IMR-90 (cell line): Measurements from ENCODE around the gene RAB31.

Experiments used
- CEBPB ChIP-seq: IDR thresholded peaks from 2 replicates; pipeline ENCODE4 v1.6.1; 2012; ENCODE audit warnings: low read depth, low read length, improper control_type of control experiment
- CHD1 ChIP-seq: IDR thresholded peaks from 2 replicates; pipeline ENCODE4 v1.6.1; 2012; ENCODE audit warnings: low read depth, low read length, improper control_type of control experiment
- FOS ChIP-seq: fragments of 150-350 bp; IDR thresholded peaks from 2 replicates; pipeline ENCODE4 v1.6.1; 2016; ENCODE audit warnings: low read depth, low read length
- MAFK ChIP-seq: IDR thresholded peaks from 2 replicates; pipeline ENCODE4 v1.6.1; 2012; ENCODE audit warnings: low read depth, low read length, improper control_type of control experiment
- MAZ ChIP-seq: IDR thresholded peaks from 2 replicates; pipeline ENCODE4 v1.6.1; 2012; ENCODE audit warnings: low read depth, mild to moderate bottlenecking, low read length, improper control_type of control experiment, moderate library complexity, borderline replicate concordance
- MXI1 ChIP-seq: IDR thresholded peaks from 2 replicates; pipeline ENCODE4 v1.6.1; 2012; ENCODE audit warnings: low read depth, mild to moderate bottlenecking, low read length, moderate library complexity, borderline replicate concordance
- POLR2A ChIP-seq: IDR thresholded peaks from 2 replicates; pipeline ENCODE4 v1.6.1; 2012; ENCODE audit warnings: mild to moderate bottlenecking, low read depth, low read length
- RAD21 ChIP-seq: IDR thresholded peaks from 2 replicates; pipeline ENCODE4 v1.6.1; 2012; ENCODE audit warnings: low read length, improper control_type of control experiment
- RCOR1 ChIP-seq: IDR thresholded peaks from 2 replicates; pipeline ENCODE4 v1.6.1; 2012; ENCODE audit warnings: mild to moderate bottlenecking, low read length, improper control_type of control experiment; ENCODE audit not compliant: insufficient replicate concordance
- RFX5 ChIP-seq: IDR thresholded peaks from 2 replicates; pipeline ENCODE4 v1.8.0; 2012; ENCODE audit warnings: low read depth, mild to moderate bottlenecking, low read length, moderate library complexity
- SMC3 ChIP-seq: fragments of 150-350 bp; IDR thresholded peaks from 2 replicates; pipeline ENCODE4 v1.6.1; 2016; ENCODE audit warnings: low read depth, mild to moderate bottlenecking, antibody characterized with exemption, low read length, moderate library complexity
- TF ChIP-seq, protein P1 (sequence below): conservative IDR thresholded peaks from 2 replicates; pipeline ENCODE4 v1.5.1; 2012; ENCODE audit warnings: mild to moderate bottlenecking, low read depth, low read length, improper control_type of control experiment
- TF ChIP-seq, protein P2 (sequence below): fragments of 150-350 bp; IDR thresholded peaks from 2 replicates; pipeline ENCODE4 v1.6.1; 2016; ENCODE audit warnings: low read depth, mild to moderate bottlenecking, low read length, moderate library complexity, borderline replicate concordance
- TF ChIP-seq, protein P3 (sequence below): fragments of 150-350 bp; IDR thresholded peaks from 2 replicates; pipeline ENCODE4 v1.6.1; 2017; ENCODE audit warnings: mild to moderate bottlenecking, antibody characterized with exemption, low read length, low read depth

DNA sequence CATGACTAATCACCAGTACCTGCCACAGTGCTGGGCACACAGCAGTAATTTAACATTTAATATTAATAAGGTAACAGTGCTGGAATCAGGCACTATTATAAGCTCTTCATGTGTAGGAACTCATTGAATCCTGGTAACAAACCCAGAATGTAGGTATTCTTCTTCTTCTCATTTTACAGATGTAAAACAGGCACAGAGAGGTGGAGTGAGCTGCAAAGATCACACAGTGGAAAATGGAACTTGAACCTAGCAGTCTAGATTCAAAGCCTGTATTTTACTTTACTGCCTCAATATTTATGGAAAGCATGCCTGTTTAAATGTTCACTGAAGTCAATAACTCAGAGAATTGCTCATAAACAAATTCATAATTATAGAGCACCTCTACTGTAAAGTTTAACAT, 202.0 kb downstream of the RAB31 start:
- TF ChIP-seq, protein P1, sequence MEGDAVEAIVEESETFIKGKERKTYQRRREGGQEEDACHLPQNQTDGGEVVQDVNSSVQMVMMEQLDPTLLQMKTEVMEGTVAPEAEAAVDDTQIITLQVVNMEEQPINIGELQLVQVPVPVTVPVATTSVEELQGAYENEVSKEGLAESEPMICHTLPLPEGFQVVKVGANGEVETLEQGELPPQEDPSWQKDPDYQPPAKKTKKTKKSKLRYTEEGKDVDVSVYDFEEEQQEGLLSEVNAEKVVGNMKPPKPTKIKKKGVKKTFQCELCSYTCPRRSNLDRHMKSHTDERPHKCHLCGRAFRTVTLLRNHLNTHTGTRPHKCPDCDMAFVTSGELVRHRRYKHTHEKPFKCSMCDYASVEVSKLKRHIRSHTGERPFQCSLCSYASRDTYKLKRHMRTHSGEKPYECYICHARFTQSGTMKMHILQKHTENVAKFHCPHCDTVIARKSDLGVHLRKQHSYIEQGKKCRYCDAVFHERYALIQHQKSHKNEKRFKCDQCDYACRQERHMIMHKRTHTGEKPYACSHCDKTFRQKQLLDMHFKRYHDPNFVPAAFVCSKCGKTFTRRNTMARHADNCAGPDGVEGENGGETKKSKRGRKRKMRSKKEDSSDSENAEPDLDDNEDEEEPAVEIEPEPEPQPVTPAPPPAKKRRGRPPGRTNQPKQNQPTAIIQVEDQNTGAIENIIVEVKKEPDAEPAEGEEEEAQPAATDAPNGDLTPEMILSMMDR = no peak
- TF ChIP-seq, protein P2, sequence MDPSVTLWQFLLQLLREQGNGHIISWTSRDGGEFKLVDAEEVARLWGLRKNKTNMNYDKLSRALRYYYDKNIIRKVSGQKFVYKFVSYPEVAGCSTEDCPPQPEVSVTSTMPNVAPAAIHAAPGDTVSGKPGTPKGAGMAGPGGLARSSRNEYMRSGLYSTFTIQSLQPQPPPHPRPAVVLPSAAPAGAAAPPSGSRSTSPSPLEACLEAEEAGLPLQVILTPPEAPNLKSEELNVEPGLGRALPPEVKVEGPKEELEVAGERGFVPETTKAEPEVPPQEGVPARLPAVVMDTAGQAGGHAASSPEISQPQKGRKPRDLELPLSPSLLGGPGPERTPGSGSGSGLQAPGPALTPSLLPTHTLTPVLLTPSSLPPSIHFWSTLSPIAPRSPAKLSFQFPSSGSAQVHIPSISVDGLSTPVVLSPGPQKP = no peak
- TF ChIP-seq, protein P3, sequence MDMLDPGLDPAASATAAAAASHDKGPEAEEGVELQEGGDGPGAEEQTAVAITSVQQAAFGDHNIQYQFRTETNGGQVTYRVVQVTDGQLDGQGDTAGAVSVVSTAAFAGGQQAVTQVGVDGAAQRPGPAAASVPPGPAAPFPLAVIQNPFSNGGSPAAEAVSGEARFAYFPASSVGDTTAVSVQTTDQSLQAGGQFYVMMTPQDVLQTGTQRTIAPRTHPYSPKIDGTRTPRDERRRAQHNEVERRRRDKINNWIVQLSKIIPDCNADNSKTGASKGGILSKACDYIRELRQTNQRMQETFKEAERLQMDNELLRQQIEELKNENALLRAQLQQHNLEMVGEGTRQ = no peak
- TF ChIP-seq RAD21 (no peak), SMC3 (no peak), POLR2A (no peak), MAFK (no peak), CEBPB (no peak), RFX5 (no peak), FOS (no peak), MAZ (no peak), MXI1 (no peak), RCOR1 (no peak), CHD1 (no peak)
